Large intestine (tissue), 3 donors: ENCODE data around the gene LSM7. TPM values are rescaled to one million over a fixed set of nuclear protein-coding genes. Genes with fewer than 3 reads are reported as not detected.

Experiments
- DNase-seq, 2 donors: peaks; one replicate each; pipeline versions ENCODE4 v3.0.0 to v3.0.0-alpha.2; 2013
- H3K27ac ChIP-seq: one replicate; pipeline ENCODE4 v1.5.1; 2013; ENCODE audit warnings: low read length
- H3K27me3 ChIP-seq: 2 replicates; pipeline ENCODE4 v1.6.1; 2013; ENCODE audit warnings: low read length; ENCODE audit not compliant: control insufficient read depth, insufficient read depth
- H3K36me3 ChIP-seq: 2 replicates; pipeline ENCODE4 v1.6.1; 2013; ENCODE audit warnings: low read length; ENCODE audit not compliant: control insufficient read depth, insufficient read depth
- H3K4me1 ChIP-seq: one replicate; pipeline ENCODE4 v1.6.1; 2013; ENCODE audit warnings: low read length; ENCODE audit not compliant: control insufficient read depth, insufficient read depth
- H3K4me3 ChIP-seq: one replicate; pipeline ENCODE4 v1.5.1; 2013; ENCODE audit warnings: low read length
- H3K9me3 ChIP-seq: one replicate; pipeline ENCODE4 v1.6.1; 2013; ENCODE audit warnings: mild to moderate bottlenecking, low read depth, low read length, moderate library complexity; ENCODE audit not compliant: control insufficient read depth
- WGBS: methylation state at CpG from one replicate; pipeline ENCODE4 v1.1.5; 2013; ENCODE audit warnings: low lambda C conversion rate; ENCODE audit not compliant: insufficient coverage; 5-methylcytosine and 5-hydroxymethylcytosine counted together
- polyA plus RNA-seq: library from polyadenylated mRNA; unstranded; fragments of 120-200 nt; gene quantifications from one replicate; pipeline ENCODE4 v1.2.1, GENCODE V29; 2013

Gene LSM7
- polyA plus RNA-seq, 1 donor = 152 TPM

DNA sequence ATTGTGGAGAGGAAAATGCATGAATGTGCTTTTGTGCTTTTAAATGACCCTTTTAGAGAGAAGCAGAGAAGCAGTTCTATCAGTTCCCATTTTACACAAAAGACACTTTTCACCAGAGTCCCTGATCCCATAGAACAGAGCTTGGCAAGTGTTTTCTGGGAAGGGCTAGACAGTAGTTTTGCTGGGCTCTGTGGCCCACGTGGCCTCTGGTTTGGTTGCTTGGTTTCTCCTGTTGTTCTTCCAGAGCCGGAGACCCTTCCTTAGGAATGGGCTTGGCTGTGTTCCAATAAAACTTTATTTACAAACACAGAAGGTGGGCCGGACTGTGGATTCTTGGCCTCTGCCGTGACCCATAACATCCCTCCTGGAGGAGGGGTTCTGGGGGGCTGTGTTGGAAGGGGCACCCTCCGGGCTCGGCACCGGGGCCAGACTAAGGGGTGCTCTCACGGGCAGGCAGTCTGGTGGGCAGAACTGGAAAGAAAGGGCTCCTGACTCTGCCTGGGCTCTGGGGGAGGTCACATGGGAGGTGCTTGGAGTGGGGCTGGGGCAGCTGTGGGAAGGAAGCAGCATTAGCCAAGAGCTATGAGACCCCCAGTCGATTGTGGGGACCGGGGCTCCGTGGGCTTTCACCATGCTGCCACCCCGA is 3.3 kb upstream of the LSM7 start:
- Histone ChIP-seq H3K4me3 (peak overlapping the region; percentile 16), H3K36me3 (peaks cover 6% of the 10 kb centered on the region), H3K27ac (peak overlapping the region; percentile 97), H3K9me3 (peaks cover 8% of the 10 kb centered on the region), H3K27me3 (no peaks in the 10 kb centered on the region), H3K4me1 (peaks cover 46% of the 10 kb centered on the region)
- no CpG with 5 or more reads among the region's 12 CpGs for WGBS
- no peak for DNase-seq

DNA sequence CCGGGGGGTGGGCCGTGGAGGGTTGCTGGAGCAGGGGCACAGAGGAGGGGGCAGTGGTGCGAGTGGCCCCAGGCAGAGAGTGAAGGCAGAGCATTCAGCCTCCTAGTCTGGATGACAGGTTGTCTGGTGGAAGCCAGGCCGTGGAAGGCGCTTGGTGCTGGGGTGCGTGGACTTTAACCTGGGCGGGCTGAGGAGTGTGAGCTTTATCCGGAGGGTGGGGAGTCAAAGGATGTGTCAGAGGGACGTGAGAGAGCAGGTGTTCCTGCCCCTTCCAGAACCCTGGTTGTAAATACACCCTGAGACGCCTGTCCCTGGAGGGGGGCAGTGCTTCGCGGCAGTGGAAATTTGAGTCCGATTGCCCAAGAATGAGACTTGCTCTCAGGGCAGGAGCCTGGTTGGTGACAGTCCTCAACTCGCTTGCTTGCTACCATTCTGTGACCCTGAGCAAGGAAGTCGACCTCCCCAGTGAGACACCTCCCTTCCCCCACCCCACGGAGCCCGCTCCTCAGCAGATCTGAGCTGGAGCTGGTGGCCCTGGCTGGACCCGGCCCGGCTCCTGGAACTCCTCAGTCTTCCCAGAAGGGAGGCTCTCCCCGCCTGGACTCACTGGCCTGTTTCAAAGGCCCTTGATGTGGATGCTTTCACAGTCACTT is 2.4 kb upstream of the LSM7 start:
- WGBS = no CpG with 5 or more reads among the region's 20 CpGs
- Histone ChIP-seq H3K36me3 (peaks cover 10% of the 10 kb centered on the region), H3K4me1 (peaks cover 46% of the 10 kb centered on the region), H3K9me3 (peaks cover 8% of the 10 kb centered on the region), H3K27ac (peak overlapping the region; percentile 97), H3K4me3 (peak overlapping the region; percentile 17), H3K27me3 (no peaks in the 10 kb centered on the region)
- DNase-seq = peak; percentile 98 to 99

DNA sequence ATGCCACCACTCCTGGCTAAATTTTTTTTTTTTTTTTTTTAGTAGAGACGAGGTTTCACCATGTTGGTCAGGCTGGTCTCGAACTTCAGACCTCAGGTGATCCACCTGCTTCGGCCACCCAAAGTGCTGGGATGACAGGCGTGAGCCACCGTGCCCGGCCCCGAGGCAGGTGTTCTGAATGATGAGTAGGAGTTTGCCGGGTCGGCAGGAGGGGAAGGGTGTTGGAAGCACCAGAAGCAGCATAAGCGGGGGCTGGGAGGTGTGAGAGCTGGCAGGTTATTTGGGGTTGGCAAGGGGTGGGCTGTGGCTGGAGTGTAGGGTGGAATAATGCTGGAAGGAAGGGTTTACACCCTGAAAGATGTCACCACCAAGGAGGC is 1.9 kb upstream of the LSM7 start:
- DNase-seq = no peak
- peak overlapping the region; percentile 97 for H3K27ac ChIP-seq
- H3K9me3 ChIP-seq = peaks cover 8% of the 10 kb centered on the region
- peaks cover 46% of the 10 kb centered on the region for H3K4me1 ChIP-seq
- peaks cover 12% of the 10 kb centered on the region for H3K36me3 ChIP-seq
- peak overlapping the region; percentile 17 for H3K4me3 ChIP-seq
- no peaks in the 10 kb centered on the region for H3K27me3 ChIP-seq
- no CpG with 5 or more reads among the region's 10 CpGs for WGBS

DNA sequence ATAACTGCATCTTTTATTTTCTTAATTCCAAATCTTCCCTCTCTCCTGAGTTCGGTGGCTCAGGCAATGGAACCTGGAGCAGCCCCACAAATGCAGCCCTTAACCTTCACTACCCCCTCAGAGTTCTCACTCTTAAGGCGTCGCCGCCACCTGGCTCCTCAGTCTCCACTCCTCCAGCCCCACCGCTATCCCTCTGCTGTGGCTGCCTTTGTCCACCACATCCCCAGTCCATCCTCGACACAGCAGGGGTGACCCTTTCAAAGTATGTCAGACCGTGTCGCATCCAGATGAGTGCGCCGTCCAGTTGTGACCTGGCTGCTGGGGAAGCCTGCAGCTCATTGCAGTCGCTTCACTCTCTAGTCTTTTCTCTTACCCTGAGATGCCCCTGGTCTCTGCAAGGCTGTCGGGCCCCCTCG is 1.1 kb upstream of the LSM7 start:
- DNase-seq = peak in 1 of 2 donors; percentile 51
- H3K4me1 ChIP-seq = peaks cover 43% of the 10 kb centered on the region
- H3K4me3 ChIP-seq = peak overlapping the region; percentile 95
- H3K36me3 ChIP-seq = peaks cover 17% of the 10 kb centered on the region
- peak overlapping the region; percentile 97 for H3K27ac ChIP-seq
- WGBS = no CpG with 5 or more reads among the region's 13 CpGs
- no peaks in the 10 kb centered on the region for H3K27me3 ChIP-seq
- peaks cover 6% of the 10 kb centered on the region for H3K9me3 ChIP-seq

DNA sequence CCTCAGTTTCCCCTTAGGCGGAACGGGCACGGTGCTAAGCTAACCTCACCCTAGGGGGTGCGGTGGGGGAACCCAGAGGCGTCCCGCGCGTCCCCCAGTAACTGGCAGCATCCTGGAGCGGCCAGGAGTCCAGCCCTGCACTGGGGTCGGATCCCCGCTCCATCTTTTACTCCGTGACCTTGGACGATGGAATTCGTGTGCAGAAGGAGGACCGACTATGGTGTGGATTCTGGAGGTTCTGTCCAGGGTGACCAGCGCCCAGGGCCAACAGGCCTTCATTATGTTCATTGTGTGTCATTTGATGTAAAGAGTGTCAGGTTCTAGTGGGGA is 728 bp upstream of the LSM7 start:
- DNase-seq = peak in 1 of 2 donors; percentile 51
- Histone ChIP-seq H3K4me3 (peak overlapping the region; percentile 95), H3K27me3 (no peaks in the 10 kb centered on the region), H3K4me1 (peaks cover 39% of the 10 kb centered on the region), H3K36me3 (peaks cover 19% of the 10 kb centered on the region), H3K9me3 (peaks cover 3% of the 10 kb centered on the region), H3K27ac (peak overlapping the region; percentile 97)
- WGBS = no CpG with 5 or more reads among the region's 16 CpGs

DNA sequence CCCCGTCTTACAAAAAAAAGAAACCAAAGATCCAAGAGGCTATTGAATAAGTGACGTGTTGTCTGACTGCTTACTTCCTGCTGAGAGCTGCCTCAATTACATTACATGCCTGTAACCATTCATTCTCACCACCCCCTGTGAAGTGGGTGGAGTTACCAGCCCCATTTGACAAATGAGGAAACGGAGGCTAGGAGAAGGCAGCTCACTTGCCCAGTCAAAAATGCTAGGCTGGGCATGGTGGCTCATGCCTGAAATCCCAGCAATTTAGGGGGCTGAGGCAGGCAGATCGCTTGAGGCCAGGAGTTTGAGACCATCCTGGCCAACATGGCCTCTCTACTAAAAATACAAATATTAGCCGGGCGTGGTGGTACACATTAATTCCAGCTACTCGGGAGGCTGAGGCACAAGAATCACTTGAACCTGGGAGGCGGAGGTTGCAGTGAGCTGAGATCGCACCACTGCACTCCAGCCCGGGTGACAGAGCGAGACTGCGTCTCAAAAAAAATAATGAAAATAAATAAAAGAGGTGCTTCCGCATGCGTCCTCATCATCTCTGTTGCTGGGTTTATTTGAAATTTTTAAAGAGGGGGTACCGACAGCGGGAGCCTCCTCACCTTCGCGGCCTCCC is 499 bp downstream of the LSM7 start:
- peaks cover 3% of the 10 kb centered on the region for H3K9me3 ChIP-seq
- H3K27me3 ChIP-seq = no peaks in the 10 kb centered on the region
- WGBS = 0% methylated on average over 2 of the region's 18 CpGs
- H3K27ac ChIP-seq = peak overlapping the region; percentile 87
- DNase-seq = peak; percentile 60 to 79
- H3K4me1 ChIP-seq = peaks cover 29% of the 10 kb centered on the region
- peaks cover 27% of the 10 kb centered on the region for H3K36me3 ChIP-seq
- peak overlapping the region; percentile 95 for H3K4me3 ChIP-seq

DNA sequence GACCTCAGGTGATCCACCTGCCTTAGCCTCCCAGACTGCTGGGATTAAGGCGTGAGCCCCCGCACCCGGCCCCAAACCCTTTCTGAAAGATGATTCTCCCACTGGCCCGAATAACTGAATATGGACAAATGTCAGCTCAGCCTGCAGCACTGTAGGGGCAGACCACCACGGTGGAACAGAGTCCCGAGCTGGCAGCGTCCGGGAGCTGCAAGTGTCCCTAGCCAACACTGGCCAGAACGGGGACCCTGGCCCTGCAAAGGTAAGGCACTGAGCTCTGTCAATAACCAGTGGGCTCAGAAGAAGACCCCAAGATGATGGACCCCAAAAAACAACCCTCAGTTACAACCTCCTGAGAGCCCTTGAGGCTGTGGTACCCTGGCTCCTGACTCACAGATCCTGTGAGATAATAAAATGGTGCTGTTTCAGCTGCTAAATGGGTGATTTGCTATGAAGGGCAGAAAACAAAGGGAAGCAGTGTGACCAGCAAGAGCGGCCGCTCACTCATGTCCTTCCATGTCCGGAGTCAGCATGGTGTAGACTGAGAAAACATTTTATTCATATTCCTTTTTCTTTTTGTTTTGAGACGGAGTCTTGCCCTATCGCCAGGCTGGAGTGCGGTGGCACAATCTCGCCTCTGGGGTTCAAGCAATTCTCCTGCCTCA is 1.6 kb downstream of the LSM7 start:
- Histone ChIP-seq H3K9me3 (peaks cover 2% of the 10 kb centered on the region), H3K4me3 (no peak overlapping the region), H3K36me3 (peaks cover 33% of the 10 kb centered on the region)

DNA sequence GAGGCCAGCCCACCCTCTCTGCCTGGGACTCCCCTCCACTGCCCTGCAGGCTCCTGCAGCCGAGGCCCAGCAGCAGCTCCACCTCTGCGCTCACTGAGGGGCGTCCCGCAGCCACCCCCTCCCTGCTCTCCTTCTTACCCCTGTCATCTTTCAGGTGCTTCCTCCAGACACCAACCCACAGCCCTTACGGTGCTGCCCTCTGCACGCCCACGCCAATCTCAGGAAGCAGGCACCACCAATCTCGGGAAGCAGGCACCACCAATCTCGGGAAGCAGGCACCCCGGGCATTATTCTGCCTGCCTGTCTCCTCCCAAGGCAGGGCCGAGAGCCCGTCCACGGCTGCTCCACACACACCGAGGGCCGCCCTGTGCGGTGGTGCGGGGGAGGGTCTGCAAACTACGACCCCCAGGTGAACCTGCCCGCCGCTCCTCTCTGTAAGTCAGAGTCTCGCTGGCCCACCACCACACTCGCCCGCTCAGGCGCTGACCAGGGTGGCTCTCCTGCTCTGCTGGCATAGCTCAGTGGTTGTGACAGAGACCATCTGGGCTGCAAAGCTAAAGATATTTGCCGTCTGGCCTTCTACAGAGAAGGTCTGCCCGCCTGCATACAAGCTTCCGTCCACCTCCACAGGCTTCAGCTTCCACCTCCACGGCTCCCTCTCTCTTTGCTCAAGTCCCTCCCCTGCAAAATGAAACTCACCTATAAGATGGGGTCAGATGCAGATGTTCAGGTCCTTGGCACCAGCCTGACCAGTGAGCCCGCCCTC is 2.9 kb downstream of the LSM7 start:
- Histone ChIP-seq H3K36me3 (peaks cover 38% of the 10 kb centered on the region), H3K27me3 (no peaks in the 10 kb centered on the region), H3K4me3 (no peak overlapping the region), H3K4me1 (peaks cover 8% of the 10 kb centered on the region), H3K9me3 (no peaks in the 10 kb centered on the region), H3K27ac (no peak overlapping the region)
- no CpG with 5 or more reads among the region's 29 CpGs for WGBS
- no peak for DNase-seq

More for the DNA sequence above, 1.6 kb downstream of the LSM7 start:
- H3K27me3 ChIP-seq = no peaks in the 10 kb centered on the region
- no peak for DNase-seq
- no peak overlapping the region for H3K27ac ChIP-seq
- H3K4me1 ChIP-seq = peaks cover 20% of the 10 kb centered on the region
- WGBS = no CpG with 5 or more reads among the region's 16 CpGs

DNA sequence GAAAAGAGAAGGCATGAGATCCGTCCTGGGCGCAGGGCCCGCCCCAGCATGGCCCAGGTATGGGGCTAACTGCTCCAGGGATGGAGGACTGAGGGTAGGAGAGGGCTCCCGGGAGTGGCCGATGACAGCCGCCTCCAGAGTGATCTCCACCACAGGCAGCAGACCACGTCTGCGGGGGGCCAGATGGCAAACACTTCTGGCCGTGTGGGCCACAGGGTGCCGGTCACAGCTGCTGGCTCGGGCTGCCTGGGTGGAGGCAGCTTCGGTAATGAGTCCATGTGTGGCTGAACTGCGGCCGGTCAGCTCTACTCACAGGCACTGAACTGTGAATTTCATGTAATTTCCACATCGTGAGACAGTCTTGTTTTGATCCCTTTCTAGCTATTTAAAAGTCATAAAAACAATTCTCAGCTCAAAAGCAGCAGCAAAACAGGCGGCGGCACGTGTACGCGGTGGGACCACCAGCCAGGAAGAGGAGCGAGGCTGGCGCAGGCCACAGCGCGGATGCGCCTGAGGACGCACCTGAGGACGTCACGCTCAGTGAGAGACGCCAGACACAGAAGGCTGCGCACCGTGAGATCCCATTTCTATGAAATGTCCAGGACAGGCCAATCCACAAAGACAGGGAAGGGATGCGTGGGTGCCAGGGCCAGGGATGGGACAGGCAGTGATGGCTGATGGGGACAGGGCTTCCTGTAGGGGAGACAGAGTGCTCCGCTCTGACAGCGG is 4.0 kb downstream of the LSM7 start:
- H3K36me3 ChIP-seq = peaks cover 38% of the 10 kb centered on the region
- H3K4me1 ChIP-seq = peaks cover under 1% of the 10 kb centered on the region
- no peak overlapping the region for H3K4me3 ChIP-seq
- H3K27ac ChIP-seq = no peak overlapping the region
- no peaks in the 10 kb centered on the region for H3K9me3 ChIP-seq
- no peak for DNase-seq
- H3K27me3 ChIP-seq = no peaks in the 10 kb centered on the region
- WGBS = no CpG with 5 or more reads among the region's 34 CpGs
